Adrenal gland (tissue), 12 donors: ENCODE measurements around the gene IFNL1. TPM values are rescaled to one million over a fixed set of nuclear protein-coding genes. Genes with fewer than 3 reads are reported as not detected.

ENCODE experiments used
- DNase-seq, 7 donors: peaks; one replicate each; pipeline ENCODE4 v3.0.0-alpha.2; 2019 to 2020
- H3K27ac ChIP-seq, 5 donors: fragments of 200-600 bp; sonication (generic) in 4 of 5; 1 replicate in 3 of 5; 2 replicates in 2 of 5; pipeline versions ENCODE4 v1.5.1 to v1.8.0; 2016 to 2020; ENCODE audit warnings: mild to moderate bottlenecking in 1 of 5
- H3K27me3 ChIP-seq: fragments of 200-600 bp; 2 replicates; pipeline ENCODE4 v1.8.0; 2021
- H3K36me3 ChIP-seq, 2 donors: fragments of 200-600 bp; replicated peaks in 1 of 2; 1 replicate in 1 of 2; 2 replicates in 1 of 2; pipeline versions ENCODE4 v1.5.1 to v1.8.0; 2018 to 2022
- H3K4me1 ChIP-seq, 2 donors: fragments of 200-600 bp; replicated peaks in 1 of 2; 1 replicate in 1 of 2; 2 replicates in 1 of 2; pipeline versions ENCODE4 v1.5.1 to v1.8.0; 2018 to 2021
- H3K4me3 ChIP-seq, 4 donors: fragments of 200-600 bp; sonication (generic) in 3 of 4; one replicate each; pipeline ENCODE4 v1.5.1; 2016 to 2018
- H3K9me3 ChIP-seq, 3 donors: fragments of 200-600 bp; sonication (generic) in 1 of 3; replicated peaks in 1 of 3; 1 replicate in 2 of 3; 2 replicates in 1 of 3; pipeline versions ENCODE4 v1.5.1 to v1.8.0; 2016 to 2021
- POLR2A ChIP-seq, 2 donors: fragments of 450-650 bp; IDR thresholded peaks; one replicate each; pipeline ENCODE4 v1.6.1; 2017; ENCODE audit warnings: antibody characterized with exemption in 2 of 2, mild to moderate bottlenecking in 2 of 2, moderate library complexity in 1 of 2
- WGBS, 4 donors: extraction: QIAGEN DNeasy Blood & Tissue Kit in 2 of 4; methylation state at CpG; one replicate each; pipeline versions ENCODE4 v1.1.5 to v1.1.7; 2013 to 2017; 5-methylcytosine and 5-hydroxymethylcytosine counted together
- intact Hi-C, 2 donors: fragments of 100-400 bp; cut with DNase I; formaldehyde crosslinking; loops; one replicate each; pipeline versions ENCODE4 v1.14.1 to v1.15.0; 2022 to 2023
- polyA plus RNA-seq, 3 donors: library from polyadenylated mRNA; stranded (reverse); fragments of 200-250 nt in 2 of 3; fragments of 350-450 nt in 1 of 3; fragmentation: Illumina TruSeq in 1 of 3; extraction: RNeasy Lipid Tissue Mini Kit (QIAGEN cat#74804) in 1 of 3; gene quantifications; one replicate each; pipeline ENCODE4 v1.2.3, GENCODE V29; 2013 to 2014
- total RNA-seq, 9 donors: library from RNA; depleted of rRNA in 4 of 9; stranded (reverse); fragments of >200 nt in 4 of 9; fragments of 120-200 nt in 1 of 9; fragmentation: NEBNext Ultra II Directional in 1 of 9; extraction: Animal tissue kit (Norgen Biotek cat#: 25700) in 1 of 9; gene quantifications; one replicate each; pipeline versions ENCODE4 v1.1.0 to v1.2.4, GENCODE V29; 2013 to 2023
- TF ChIP-seq, protein P1 (sequence below), 6 experiments: fragments of 450-650 bp in 4 of 6; fragments of 200-600 bp in 2 of 6; sonication (generic) in 1 of 6; IDR thresholded peaks; 1 replicate in 5 of 6; 2 replicates in 1 of 6; pipeline versions ENCODE4 v1.5.1 to v1.8.0; 2016 to 2021; ENCODE audit warnings: antibody characterized with exemption in 6 of 6, mild to moderate bottlenecking in 2 of 6, moderate library complexity in 1 of 6
- donor health status: healthy with polysubstance abuse.
- donor health status: Bipolar disorder and iron deficiency.
- donor health status: DM: yes; HTN: yes; CAD: no.
- donor health status: DM: no; HTN: no; CAD: no.
- donor health status: DM: no; HTN: no; CAD: no.
- donor health status: DM: yes; HTN: yes; CAD: no.

IFNL1 gene
- total and polyA plus RNA-seq, 12 donors = not detected

DNA sequence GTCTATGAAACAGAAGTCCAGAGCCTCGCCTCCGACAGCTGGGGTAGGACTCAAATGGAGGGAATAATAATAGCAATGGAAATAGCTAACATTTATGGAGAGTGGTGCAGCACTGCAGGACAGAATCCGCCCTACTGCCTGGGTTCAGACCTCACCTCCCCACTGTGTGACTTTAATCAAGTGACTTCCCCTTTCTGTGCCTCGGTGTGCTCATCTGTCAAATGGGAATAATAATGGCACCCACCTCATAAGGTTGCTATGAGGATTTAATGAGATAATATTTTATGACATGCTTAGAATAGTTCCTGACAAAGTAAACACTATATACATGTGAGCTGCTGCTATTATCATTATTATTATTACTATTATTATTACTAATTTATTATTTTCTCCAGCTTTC is 21.3 kb downstream of the IFNL1 start:
- 88 to 97% (median 92%) methylated on average over 4 of the region's 4 CpGs for WGBS, 4 donors
- Histone ChIP-seq H3K9me3 (no peaks in the 10 kb centered on the region), H3K27ac (no peak overlapping the region), H3K27me3 (no peaks in the 10 kb centered on the region), H3K36me3 (no peaks in the 10 kb centered on the region), H3K4me3 (no peak overlapping the region), H3K4me1 (no peaks in the 10 kb centered on the region)
- no peak for TF ChIP-seq POLR2A (IDR thresholded peaks at IDR 0.05)
- TF ChIP-seq, protein P1, sequence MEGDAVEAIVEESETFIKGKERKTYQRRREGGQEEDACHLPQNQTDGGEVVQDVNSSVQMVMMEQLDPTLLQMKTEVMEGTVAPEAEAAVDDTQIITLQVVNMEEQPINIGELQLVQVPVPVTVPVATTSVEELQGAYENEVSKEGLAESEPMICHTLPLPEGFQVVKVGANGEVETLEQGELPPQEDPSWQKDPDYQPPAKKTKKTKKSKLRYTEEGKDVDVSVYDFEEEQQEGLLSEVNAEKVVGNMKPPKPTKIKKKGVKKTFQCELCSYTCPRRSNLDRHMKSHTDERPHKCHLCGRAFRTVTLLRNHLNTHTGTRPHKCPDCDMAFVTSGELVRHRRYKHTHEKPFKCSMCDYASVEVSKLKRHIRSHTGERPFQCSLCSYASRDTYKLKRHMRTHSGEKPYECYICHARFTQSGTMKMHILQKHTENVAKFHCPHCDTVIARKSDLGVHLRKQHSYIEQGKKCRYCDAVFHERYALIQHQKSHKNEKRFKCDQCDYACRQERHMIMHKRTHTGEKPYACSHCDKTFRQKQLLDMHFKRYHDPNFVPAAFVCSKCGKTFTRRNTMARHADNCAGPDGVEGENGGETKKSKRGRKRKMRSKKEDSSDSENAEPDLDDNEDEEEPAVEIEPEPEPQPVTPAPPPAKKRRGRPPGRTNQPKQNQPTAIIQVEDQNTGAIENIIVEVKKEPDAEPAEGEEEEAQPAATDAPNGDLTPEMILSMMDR (IDR thresholded peaks at IDR 0.05) = no peak
- DNase-seq = no peak
- intact Hi-C loops = no loop called here

DNA sequence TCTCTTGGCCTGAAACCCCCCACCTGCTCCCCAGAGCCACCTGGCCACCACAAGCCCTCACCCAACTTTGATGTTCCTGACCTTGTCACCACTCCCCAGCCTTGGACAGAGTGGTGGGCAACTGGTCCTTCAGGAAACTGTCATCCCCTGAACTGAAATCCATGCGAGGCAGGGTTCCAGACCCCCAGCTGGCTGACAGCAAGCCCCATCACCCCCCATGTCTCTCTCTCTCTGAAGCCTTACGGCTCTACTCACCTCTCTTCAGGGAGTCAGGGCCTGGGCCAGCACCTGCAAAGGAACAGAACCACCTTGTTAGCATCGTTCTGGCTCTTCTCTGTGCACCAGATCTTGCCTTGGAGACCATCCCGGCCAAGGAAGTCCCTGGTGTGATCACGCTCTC is 21.9 kb downstream of the IFNL1 start:
- TF ChIP-seq POLR2A (IDR thresholded peaks at IDR 0.05) = no peak
- TF ChIP-seq, protein P1 (IDR thresholded peaks at IDR 0.05) = no peak
- no peak overlapping the region for H3K27ac ChIP-seq
- H3K4me1 ChIP-seq = no peaks in the 10 kb centered on the region
- no peaks in the 10 kb centered on the region for H3K36me3 ChIP-seq
- intact Hi-C loops = no loop called here
- no peaks in the 10 kb centered on the region for H3K9me3 ChIP-seq
- H3K27me3 ChIP-seq = no peaks in the 10 kb centered on the region
- 87 to 94% (median 91%) methylated on average over 3 to 5 of the region's 5 CpGs for WGBS, 4 donors
- no peak for DNase-seq
- no peak overlapping the region for H3K4me3 ChIP-seq

DNA sequence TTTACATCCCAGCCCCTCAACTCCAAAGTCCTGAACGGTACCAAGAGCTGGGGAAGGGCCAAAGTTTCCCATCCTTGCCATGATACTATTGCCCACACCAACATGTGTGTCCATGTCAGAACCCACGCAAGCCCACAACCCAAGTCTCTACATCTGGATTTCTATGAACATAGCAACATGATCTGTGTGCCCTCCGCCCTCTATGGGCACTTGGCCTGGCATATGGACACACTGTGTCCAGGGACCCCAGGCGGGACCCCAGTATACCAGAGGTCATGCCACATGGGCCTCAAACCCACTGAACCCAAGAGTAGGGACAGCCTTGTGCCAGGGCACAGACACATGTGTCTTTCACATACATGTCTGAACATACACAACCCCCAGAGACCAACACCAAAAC is 22.5 kb downstream of the IFNL1 start:
- H3K27me3 ChIP-seq = no peaks in the 10 kb centered on the region
- 83 to 96% (median 93%) methylated on average over 4 of the region's 4 CpGs for WGBS, 4 donors
- H3K9me3 ChIP-seq = no peaks in the 10 kb centered on the region
- H3K4me3 ChIP-seq = no peak overlapping the region
- no peak for DNase-seq
- no peak for TF ChIP-seq POLR2A (IDR thresholded peaks at IDR 0.05)
- TF ChIP-seq, protein P1 (IDR thresholded peaks at IDR 0.05) = no peak
- no peak overlapping the region for H3K27ac ChIP-seq
- no peaks in the 10 kb centered on the region for H3K36me3 ChIP-seq
- no peaks in the 10 kb centered on the region for H3K4me1 ChIP-seq
- intact Hi-C loops = no loop called here

DNA sequence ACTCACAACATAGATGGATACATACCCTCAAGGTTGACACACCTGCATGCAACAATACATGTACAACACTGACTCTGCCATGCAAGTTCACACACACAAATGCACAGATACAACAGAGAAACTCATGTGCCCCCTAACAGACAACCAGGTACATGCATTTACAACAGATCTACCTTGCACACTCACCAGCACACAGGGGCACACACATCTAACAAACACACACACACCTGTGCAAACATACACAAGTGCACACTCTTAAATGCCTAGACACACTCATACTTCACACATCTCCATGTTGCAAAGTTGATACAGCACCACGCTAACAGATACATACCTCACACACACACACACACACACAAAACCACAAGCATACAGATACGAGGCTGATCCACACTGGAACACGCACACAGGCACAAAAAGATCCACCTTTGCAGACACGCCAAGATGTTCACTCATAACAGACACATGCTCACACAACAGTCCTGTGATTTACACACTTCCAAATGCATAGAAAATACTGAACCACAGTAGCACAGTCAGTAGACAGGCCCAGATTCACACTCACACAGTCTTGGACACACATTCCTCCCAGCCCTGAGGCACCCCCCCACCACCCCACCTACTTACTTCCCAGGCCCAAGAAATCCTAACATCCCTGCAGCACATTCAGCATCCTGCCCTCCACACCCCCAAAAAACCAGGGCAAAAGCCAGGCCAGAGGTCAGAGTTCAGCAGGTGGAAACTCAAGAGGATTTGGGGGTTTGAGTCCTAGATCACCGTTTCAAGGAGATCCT is 23.1 kb downstream of the IFNL1 start:
- no peak overlapping the region for H3K4me3 ChIP-seq
- H3K27me3 ChIP-seq = no peaks in the 10 kb centered on the region
- intact Hi-C loops = no loop called here
- no peak overlapping the region for H3K27ac ChIP-seq
- DNase-seq = no peak
- TF ChIP-seq, protein P1 (IDR thresholded peaks at IDR 0.05) = no peak
- no peak for TF ChIP-seq POLR2A (IDR thresholded peaks at IDR 0.05)
- H3K36me3 ChIP-seq = no peaks in the 10 kb centered on the region
- no peaks in the 10 kb centered on the region for H3K4me1 ChIP-seq
- no peaks in the 10 kb centered on the region for H3K9me3 ChIP-seq
- 84 to 93% (median 88%) methylated on average over 4 to 5 of the region's 5 CpGs for WGBS, 4 donors
